IPS-18a (cell line): ENCODE measurements around the gene CD99.
A peak's percentile ranks its signal among the peaks of the same experiment; 100 is the strongest.

Experiments used
- H3K27ac ChIP-seq: one replicate; pipeline ENCODE4 v1.5.1; 2013; ENCODE audit warnings: low read length
- H3K27me3 ChIP-seq: one replicate; pipeline ENCODE4 v1.6.1; 2013; ENCODE audit warnings: mild to moderate bottlenecking, low read length; ENCODE audit not compliant: control insufficient read depth, insufficient read depth
- H3K36me3 ChIP-seq: one replicate; pipeline ENCODE4 v1.6.1; 2013; ENCODE audit warnings: low read depth, low read length; ENCODE audit not compliant: control insufficient read depth
- H3K4me1 ChIP-seq: one replicate; pipeline ENCODE4 v1.6.1; 2013; ENCODE audit warnings: low read depth, low read length; ENCODE audit not compliant: control insufficient read depth
- H3K4me3 ChIP-seq: one replicate; pipeline ENCODE4 v1.5.1; 2013; ENCODE audit warnings: low read length
- H3K9ac ChIP-seq: one replicate; pipeline ENCODE4 v1.6.1; 2013; ENCODE audit warnings: mild to moderate bottlenecking, low read length, moderate library complexity
- H3K9me3 ChIP-seq: one replicate; pipeline ENCODE4 v1.6.1; 2013; ENCODE audit warnings: low read depth, low read length; ENCODE audit not compliant: control insufficient read depth

The CD99 gene

DNA sequence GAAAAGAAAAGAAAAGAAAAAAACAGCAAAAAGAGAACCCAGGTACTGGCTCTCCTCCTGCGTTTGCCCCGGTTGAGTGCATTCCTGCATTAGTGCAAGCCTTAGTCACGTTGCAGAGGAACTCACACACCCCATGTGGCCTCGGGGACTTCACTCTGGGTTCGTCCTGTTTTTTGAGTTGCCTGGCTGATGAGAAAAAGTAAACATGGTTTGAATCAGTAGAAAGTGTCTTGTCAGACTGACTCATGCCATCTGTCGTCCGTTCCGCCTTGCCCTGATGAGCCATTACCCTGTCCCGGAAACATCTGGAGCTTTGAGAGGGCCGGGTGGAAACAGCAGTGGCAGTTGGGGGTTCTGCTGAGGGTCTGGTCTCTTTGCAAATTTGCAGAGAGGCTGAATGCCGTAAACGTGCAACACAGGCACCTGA, 16.3 kb downstream of the CD99 start:
- Histone ChIP-seq H3K27ac (peak overlapping the region; percentile 39), H3K4me1 (peaks cover 39% of the 10 kb centered on the region), H3K9me3 (no peaks in the 10 kb centered on the region), H3K9ac (no peak overlapping the region), H3K4me3 (no peak overlapping the region), H3K27me3 (no peaks in the 10 kb centered on the region), H3K36me3 (no peaks in the 10 kb centered on the region)

DNA sequence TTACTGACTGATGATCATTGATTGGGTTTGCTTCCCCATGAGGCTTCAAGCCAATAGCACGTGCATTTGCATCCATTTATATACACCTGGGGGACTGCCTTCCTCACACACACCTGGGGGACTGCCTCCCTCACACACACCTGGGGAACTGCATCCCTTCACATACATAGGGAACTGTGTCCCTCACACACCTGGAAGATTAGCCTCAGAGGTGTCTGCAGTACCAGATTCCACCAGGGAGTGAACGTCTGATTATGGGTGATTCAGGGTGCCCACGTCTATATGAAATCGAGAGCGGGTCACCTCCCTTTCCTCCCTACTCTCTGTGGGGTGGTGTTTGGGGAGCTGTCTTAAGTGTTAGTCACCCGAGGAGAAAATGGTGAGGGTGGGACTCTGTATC, 16.9 kb downstream of the CD99 start:
- H3K27me3 ChIP-seq, result no peaks in the 10 kb centered on the region
- peaks cover 38% of the 10 kb centered on the region for H3K4me1 ChIP-seq
- no peaks in the 10 kb centered on the region for H3K9me3 ChIP-seq
- no peaks in the 10 kb centered on the region for H3K36me3 ChIP-seq
- no peak overlapping the region for H3K27ac ChIP-seq
- H3K9ac ChIP-seq, result no peak overlapping the region
- no peak overlapping the region for H3K4me3 ChIP-seq

DNA sequence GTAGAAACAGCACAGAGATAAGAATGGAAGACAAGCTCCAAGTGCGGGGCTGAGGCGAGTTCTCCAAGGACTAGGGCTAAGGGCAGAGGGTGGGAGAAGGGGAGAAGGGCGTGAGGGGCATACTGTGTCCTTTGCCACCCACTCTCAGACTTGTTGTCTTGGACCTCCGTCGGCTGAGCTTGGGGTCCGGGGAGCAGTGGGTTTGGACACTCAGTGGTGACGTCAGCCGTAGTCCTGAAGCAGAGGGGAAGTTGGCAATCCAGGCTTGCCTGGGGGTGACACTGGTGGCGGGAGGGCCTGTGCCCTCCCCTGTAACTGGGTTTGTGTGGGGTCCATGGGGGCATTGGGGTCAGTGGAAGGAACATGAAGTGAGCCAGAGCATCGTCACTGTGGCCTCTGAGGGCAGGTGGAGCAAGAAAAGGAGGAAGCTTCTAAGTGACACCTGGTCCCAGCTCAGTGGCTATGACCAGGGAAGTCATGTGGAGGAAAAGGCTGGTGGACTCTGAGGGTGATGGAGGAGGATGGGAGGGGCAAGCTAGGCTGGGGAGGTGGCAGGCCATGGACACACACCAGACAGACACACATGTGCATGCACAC, 17.6 kb downstream of the CD99 start:
- H3K27me3 ChIP-seq, result no peaks in the 10 kb centered on the region
- peaks cover 31% of the 10 kb centered on the region for H3K4me1 ChIP-seq
- H3K27ac ChIP-seq, result no peak overlapping the region
- H3K4me3 ChIP-seq, result no peak overlapping the region
- no peak overlapping the region for H3K9ac ChIP-seq
- no peaks in the 10 kb centered on the region for H3K36me3 ChIP-seq
- no peaks in the 10 kb centered on the region for H3K9me3 ChIP-seq

DNA sequence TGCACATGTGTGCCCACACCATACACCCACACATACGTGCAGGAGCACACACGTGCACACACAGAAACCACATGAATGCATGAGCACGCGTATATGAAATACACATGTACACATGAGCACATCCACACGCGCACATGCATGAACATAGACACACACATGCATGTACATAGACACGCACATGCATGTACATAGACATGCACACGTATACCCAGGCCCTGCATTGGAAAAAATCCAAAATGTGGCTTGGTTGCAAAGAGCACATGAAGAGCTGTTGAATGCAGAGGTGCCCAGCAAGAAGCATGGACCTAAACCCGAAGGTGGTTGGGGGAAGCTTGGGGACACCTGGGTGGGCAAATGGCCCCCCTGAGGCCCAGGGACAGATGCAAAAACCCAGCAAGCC, 18.5 kb downstream of the CD99 start:
- Histone ChIP-seq H3K27me3 (no peaks in the 10 kb centered on the region), H3K27ac (no peak overlapping the region), H3K9me3 (no peaks in the 10 kb centered on the region), H3K36me3 (no peaks in the 10 kb centered on the region), H3K4me1 (peaks cover 27% of the 10 kb centered on the region), H3K4me3 (no peak overlapping the region), H3K9ac (no peak overlapping the region)

DNA sequence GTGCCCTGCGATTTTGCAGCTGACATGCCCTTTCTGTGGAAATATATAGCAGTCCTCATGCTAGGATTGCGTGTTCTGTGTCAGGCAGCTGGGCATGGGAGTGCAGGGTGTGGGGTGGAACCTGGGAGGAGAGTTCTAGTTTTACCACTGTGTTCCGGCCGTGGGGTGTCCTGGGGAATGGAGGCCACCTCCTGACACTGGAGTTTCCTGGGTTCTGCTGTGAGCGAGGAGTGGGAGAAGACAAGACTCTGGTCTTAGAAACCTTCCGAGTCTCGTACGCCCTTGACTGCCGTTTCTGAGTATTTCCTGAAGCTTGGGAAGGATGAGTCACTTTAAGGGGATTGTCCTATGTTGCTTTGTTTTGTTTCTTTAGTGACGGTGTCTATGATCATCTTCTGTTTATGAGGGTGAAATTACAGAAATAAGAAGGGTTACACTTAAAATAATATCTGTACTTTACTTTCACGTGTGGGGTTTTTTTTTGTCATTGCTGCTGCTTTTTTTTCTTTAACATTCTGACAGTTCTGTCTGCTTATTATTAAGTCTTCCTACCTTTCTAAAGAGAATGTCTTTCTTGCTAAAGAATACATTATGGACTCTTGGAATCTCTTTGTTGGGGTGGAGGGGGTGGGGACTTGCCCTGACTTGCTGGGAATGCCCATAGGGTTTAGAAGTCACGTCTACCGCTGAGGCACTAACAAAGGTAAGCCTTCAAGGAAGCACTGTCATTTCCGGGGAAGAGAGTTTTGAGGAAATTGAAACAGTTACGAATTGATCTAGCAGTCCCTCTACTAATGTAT, 19.1 kb downstream of the CD99 start:
- H3K27me3 ChIP-seq, result no peaks in the 10 kb centered on the region
- H3K27ac ChIP-seq, result no peak overlapping the region
- H3K9ac ChIP-seq, result no peak overlapping the region
- H3K9me3 ChIP-seq, result no peaks in the 10 kb centered on the region
- H3K4me3 ChIP-seq, result no peak overlapping the region
- peaks cover 24% of the 10 kb centered on the region for H3K4me1 ChIP-seq
- H3K36me3 ChIP-seq, result no peaks in the 10 kb centered on the region

DNA sequence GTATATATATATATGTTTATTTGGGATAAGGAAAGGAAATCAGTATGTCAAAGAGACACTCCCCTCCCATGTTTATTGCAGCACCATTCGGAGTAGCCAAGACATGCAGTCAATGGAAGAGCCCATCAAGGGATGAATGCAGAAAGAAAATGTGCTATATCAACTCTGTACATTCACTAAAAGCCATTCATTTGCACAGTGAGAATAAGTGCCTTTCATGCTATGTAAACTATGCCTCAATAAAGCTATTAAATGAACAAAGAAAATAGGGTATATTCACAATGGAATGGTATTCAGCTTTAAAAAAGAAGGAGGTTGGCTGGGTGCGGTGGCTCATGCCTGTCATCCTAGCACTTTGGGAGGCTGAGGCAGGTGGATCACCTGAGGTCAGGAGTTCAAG, 20.3 kb downstream of the CD99 start:
- Histone ChIP-seq H3K9ac (no peak overlapping the region), H3K27ac (no peak overlapping the region), H3K36me3 (no peaks in the 10 kb centered on the region), H3K27me3 (no peaks in the 10 kb centered on the region), H3K4me3 (no peak overlapping the region), H3K9me3 (no peaks in the 10 kb centered on the region), H3K4me1 (peaks cover 21% of the 10 kb centered on the region)

DNA sequence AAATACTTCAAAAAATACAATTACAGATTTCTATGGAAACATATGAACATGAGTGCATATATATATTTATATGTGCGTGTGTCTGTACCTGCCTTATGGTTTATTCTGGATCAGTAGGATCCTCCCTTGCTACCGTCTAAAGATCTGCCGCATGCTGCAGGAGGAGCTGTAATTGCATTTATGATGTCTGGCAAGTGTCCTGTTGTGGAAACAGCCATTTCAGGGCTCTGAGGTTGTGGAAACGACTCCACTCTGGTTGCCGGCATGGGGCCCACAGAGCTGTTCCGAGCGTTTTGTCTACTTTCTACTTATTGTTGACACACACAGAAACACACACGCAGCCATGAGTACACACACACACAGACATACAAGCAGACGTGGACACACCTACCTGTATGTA, 21.3 kb downstream of the CD99 start:
- Histone ChIP-seq H3K36me3 (peaks cover 1% of the 10 kb centered on the region), H3K9ac (no peak overlapping the region), H3K4me3 (no peak overlapping the region), H3K27ac (no peak overlapping the region), H3K9me3 (no peaks in the 10 kb centered on the region), H3K4me1 (peaks cover 16% of the 10 kb centered on the region), H3K27me3 (no peaks in the 10 kb centered on the region)

DNA sequence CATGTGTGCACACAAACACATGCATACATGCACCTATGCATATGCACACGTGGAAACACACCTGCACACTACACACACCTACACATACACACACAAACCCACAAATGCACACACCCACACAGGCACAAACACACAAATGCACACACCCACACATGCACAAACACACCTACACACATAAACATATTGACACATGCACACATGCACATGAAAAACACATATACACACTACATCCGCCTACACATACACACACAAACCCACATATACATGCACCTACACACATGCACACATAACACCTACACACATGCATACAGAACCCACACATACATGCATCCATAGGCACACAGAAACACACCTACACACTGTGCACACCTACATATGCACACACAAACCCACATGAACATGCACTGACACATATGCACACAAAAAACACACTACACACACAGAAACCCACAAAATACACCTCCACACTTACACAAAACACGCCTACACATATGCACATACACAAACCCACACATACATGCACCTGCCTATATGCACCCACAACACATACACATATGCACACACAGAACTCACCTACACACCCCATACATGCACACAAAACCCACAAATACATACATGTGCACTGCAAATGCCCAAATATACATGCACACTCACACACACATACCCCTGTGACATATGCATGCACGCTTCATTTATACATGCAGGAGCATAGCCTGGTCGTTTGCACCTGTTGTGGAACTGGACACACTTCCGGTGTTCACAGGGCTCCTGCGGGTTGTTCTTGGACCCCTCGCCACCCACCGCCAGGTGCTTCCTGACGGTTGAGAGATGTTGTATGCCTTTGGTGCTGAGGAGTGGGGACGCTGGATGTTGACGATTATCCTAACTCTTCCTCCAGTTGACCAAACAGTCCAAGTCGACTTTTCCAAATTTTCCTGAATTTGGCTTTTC, 22.1 kb downstream of the CD99 start:
- Histone ChIP-seq H3K9me3 (no peaks in the 10 kb centered on the region), H3K4me3 (no peak overlapping the region), H3K27ac (no peak overlapping the region), H3K27me3 (no peaks in the 10 kb centered on the region), H3K4me1 (peaks cover 9% of the 10 kb centered on the region), H3K9ac (no peak overlapping the region), H3K36me3 (peaks cover 3% of the 10 kb centered on the region)

DNA sequence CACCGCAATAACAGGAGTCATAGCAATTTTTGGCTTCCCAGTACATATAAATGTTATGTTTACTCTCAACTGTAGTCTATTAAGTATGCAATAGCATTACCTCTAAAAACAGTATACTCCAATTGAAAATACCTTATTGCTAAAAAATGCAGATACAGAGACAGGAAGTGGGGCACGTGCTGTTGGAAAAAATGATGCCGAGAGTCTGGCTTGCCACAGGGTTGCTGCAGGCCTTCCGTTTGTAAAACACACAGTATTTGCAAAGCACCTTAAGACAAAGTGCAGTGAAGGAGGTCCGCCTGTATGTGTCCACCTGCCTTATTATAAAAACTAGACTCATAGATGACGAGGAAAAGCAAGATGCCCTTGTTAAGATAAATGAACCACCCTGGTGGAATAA, 23.5 kb downstream of the CD99 start:
- H3K36me3 ChIP-seq, result peaks cover 3% of the 10 kb centered on the region
- peaks cover 9% of the 10 kb centered on the region for H3K4me1 ChIP-seq
- H3K9me3 ChIP-seq, result no peaks in the 10 kb centered on the region
- no peak overlapping the region for H3K4me3 ChIP-seq
- H3K27me3 ChIP-seq, result no peaks in the 10 kb centered on the region
- H3K9ac ChIP-seq, result no peak overlapping the region
- H3K27ac ChIP-seq, result no peak overlapping the region

DNA sequence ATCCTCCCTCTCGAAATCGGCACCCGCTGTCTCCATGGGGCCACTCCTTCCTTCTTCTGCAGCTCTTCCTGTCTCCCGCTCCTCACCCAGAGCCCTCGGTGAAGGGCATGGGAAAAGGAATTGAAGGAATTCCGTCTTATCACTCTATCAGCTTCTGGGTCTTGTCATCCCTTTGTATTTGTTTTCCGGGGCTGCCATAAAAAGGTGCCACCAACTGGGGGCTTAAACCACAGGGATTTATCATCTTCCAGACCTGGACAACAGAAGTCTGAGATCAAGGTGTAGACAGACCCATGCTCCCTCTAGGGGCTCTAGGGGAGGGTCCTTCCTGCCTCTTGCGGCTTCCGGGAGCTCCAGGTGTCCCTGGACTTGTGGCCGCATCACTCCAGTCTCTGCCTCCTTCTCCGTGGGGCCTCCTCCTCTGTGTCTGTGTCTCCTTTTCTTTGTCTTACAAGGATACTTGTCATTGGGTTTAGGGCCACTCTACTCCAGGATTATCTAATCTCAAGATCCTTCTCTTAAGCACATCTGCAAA, 24.0 kb downstream of the CD99 start:
- no peak overlapping the region for H3K27ac ChIP-seq
- H3K36me3 ChIP-seq, result peaks cover 3% of the 10 kb centered on the region
- no peak overlapping the region for H3K4me3 ChIP-seq
- H3K9ac ChIP-seq, result no peak overlapping the region
- no peaks in the 10 kb centered on the region for H3K9me3 ChIP-seq
- no peaks in the 10 kb centered on the region for H3K27me3 ChIP-seq
- peaks cover 4% of the 10 kb centered on the region for H3K4me1 ChIP-seq

DNA sequence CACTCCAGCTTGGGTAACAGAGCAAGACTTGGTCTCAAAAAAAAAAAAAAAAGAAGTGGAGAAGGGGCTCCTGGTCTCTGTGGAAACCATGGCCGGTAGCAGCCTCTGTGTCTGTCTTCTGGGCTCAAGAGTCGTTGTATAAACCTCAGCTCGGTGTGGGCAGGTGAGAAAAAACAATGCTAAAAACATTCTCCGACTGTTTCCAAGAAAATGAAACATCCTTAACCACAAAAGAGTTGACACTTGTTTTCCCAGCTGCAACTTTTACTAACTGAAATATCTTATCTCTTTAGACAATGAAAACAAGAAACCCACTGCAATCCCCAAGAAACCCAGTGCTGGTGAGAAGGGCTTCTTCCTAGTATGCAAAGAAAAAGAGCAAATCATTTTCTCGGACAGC, 26.2 kb downstream of the CD99 start:
- Histone ChIP-seq H3K4me3 (no peak overlapping the region), H3K4me1 (no peaks in the 10 kb centered on the region), H3K27me3 (no peaks in the 10 kb centered on the region), H3K9ac (no peak overlapping the region), H3K27ac (no peak overlapping the region), H3K36me3 (peaks cover 3% of the 10 kb centered on the region), H3K9me3 (no peaks in the 10 kb centered on the region)
